ENCODE data around the gene EXOC4.

EXOC4 gene

GRCh38 chr7:133853706-133854276 is 600.9 kb downstream of the EXOC4 start:
- in situ Hi-C loops (cut with HindIII; ENCODE audit: low sequenced_read_pairs) = no loop called here

GRCh38 chr7:133854739-133855138 is 601.9 kb downstream of the EXOC4 start:
- in situ Hi-C loops (cut with HindIII; ENCODE audit: low sequenced_read_pairs) = no loop called here

GRCh38 chr7:133857376-133858119 is 604.7 kb downstream of the EXOC4 start:
- in situ Hi-C loops (cut with HindIII; ENCODE audit: low sequenced_read_pairs) = no loop called here

- in situ Hi-C loops (cut with HindIII; ENCODE audit: low sequenced_read_pairs) = no loop called here
Observed at GRCh38 chr7:133858311-133858710, 605.4 kb downstream of the EXOC4 start.

GRCh38 chr7:133859231-133859630 is 606.4 kb downstream of the EXOC4 start:
- in situ Hi-C loops (cut with HindIII; ENCODE audit: low sequenced_read_pairs) = no loop called here

- in situ Hi-C loops (cut with HindIII; ENCODE audit: low sequenced_read_pairs) = no loop called here
Observed at GRCh38 chr7:133859871-133860450, 607.1 kb downstream of the EXOC4 start.

GRCh38 chr7:133860628-133861335 is 607.9 kb downstream of the EXOC4 start:
- in situ Hi-C loops (cut with HindIII; ENCODE audit: low sequenced_read_pairs) = no loop called here

- in situ Hi-C loops (cut with HindIII; ENCODE audit: low sequenced_read_pairs) = no loop called here
Observed at GRCh38 chr7:133861876-133862275, 609.0 kb downstream of the EXOC4 start.

- in situ Hi-C loops (cut with HindIII; ENCODE audit: low sequenced_read_pairs) = no loop called here
Observed at GRCh38 chr7:133863362-133864061, 610.6 kb downstream of the EXOC4 start.

- in situ Hi-C loops (cut with HindIII; ENCODE audit: low sequenced_read_pairs) = no loop called here
Observed at GRCh38 chr7:133869556-133869955, 616.7 kb downstream of the EXOC4 start.

GRCh38 chr7:133871757-133872156 is 618.9 kb downstream of the EXOC4 start:
- in situ Hi-C loops (cut with HindIII; ENCODE audit: low sequenced_read_pairs) = no loop called here

GRCh38 chr7:133873187-133873586 is 620.3 kb downstream of the EXOC4 start:
- in situ Hi-C loops (cut with HindIII; ENCODE audit: low sequenced_read_pairs) = no loop called here

- in situ Hi-C loops (cut with HindIII; ENCODE audit: low sequenced_read_pairs) = no loop called here
Observed at GRCh38 chr7:133873631-133874030, 620.8 kb downstream of the EXOC4 start.

- in situ Hi-C loops (cut with HindIII; ENCODE audit: low sequenced_read_pairs) = no loop called here
Observed at GRCh38 chr7:133883591-133883990, 630.7 kb downstream of the EXOC4 start.

GRCh38 chr7:133885213-133885612 is 632.3 kb downstream of the EXOC4 start:
- in situ Hi-C loops (cut with HindIII; ENCODE audit: low sequenced_read_pairs) = no loop called here

- in situ Hi-C loops (cut with HindIII; ENCODE audit: low sequenced_read_pairs) = no loop called here
Observed at GRCh38 chr7:133886086-133886485, 633.2 kb downstream of the EXOC4 start.

- in situ Hi-C loops (cut with HindIII; ENCODE audit: low sequenced_read_pairs) = no loop called here
Observed at GRCh38 chr7:133886797-133887196, 633.9 kb downstream of the EXOC4 start.

GRCh38 chr7:133887459-133887858 is 634.6 kb downstream of the EXOC4 start:
- in situ Hi-C loops (cut with HindIII; ENCODE audit: low sequenced_read_pairs) = no loop called here

GRCh38 chr7:133888061-133888930 is 635.4 kb downstream of the EXOC4 start:
- in situ Hi-C loops (cut with HindIII; ENCODE audit: low sequenced_read_pairs) = no loop called here

GRCh38 chr7:133904776-133905175 is 651.9 kb downstream of the EXOC4 start:
- in situ Hi-C loops (cut with HindIII; ENCODE audit: low sequenced_read_pairs) = no loop called here

Measured in endothelial cell of hepatic sinusoid (primary cell).